ENCODE data around the gene RPRD1A.

The RPRD1A gene

DNA sequence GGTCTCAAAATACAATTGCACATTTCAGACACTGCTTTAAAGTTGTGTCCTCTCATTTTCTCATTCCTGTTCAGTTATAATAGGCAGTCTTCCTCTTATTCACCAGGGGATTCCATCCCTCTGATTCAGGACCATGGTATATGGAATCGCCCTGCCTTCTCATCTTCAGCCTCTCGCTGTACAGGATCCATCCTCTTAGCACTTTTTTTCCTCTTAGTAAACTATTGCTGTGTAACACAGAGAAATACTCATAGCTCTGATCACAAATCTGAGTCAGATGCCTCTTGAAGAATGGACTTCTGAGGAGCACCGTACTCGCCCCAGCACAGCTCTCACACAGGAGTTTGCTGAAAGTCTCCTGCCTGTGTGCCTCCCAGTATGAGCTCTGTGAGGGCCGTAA lies 83.5 kb downstream of the RPRD1A start:
- TF ChIP-seq, protein P1, sequence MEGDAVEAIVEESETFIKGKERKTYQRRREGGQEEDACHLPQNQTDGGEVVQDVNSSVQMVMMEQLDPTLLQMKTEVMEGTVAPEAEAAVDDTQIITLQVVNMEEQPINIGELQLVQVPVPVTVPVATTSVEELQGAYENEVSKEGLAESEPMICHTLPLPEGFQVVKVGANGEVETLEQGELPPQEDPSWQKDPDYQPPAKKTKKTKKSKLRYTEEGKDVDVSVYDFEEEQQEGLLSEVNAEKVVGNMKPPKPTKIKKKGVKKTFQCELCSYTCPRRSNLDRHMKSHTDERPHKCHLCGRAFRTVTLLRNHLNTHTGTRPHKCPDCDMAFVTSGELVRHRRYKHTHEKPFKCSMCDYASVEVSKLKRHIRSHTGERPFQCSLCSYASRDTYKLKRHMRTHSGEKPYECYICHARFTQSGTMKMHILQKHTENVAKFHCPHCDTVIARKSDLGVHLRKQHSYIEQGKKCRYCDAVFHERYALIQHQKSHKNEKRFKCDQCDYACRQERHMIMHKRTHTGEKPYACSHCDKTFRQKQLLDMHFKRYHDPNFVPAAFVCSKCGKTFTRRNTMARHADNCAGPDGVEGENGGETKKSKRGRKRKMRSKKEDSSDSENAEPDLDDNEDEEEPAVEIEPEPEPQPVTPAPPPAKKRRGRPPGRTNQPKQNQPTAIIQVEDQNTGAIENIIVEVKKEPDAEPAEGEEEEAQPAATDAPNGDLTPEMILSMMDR (conservative IDR thresholded peaks at IDR 0.05; ENCODE audit: low read length), result no peak
- peak; percentile 83 for DNase-seq (ENCODE audit: low read depth)

DNA sequence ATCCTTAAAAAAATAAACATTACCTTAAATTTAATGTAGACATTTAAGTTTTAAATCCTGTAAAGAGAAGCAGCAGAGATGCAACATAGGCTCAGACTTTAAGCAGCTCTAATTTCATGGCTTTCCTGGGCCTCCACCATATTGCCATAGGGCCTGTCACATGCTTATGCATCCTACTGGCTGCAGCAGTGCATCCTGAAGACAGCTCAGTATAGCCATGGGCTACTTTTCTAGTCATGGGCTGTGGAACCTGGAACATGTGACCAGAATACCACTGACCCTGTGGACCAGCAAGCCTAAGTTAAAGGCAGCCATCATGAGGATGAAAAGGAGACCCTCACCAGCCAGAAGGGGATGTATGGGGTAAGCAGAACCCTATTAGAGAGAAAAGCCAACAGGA lies 84.2 kb downstream of the RPRD1A start:
- H3K4me3 ChIP-seq (ENCODE audit: low read length), result no peak overlapping the region
- TF ChIP-seq, protein P1 (conservative IDR thresholded peaks at IDR 0.05; ENCODE audit: low read length), result no peak
- DNase-seq (ENCODE audit: low read depth), result no peak

More for the DNA sequence above, 83.5 kb downstream of the RPRD1A start:
- no peak overlapping the region for H3K4me3 ChIP-seq (ENCODE audit: low read length)

DNA sequence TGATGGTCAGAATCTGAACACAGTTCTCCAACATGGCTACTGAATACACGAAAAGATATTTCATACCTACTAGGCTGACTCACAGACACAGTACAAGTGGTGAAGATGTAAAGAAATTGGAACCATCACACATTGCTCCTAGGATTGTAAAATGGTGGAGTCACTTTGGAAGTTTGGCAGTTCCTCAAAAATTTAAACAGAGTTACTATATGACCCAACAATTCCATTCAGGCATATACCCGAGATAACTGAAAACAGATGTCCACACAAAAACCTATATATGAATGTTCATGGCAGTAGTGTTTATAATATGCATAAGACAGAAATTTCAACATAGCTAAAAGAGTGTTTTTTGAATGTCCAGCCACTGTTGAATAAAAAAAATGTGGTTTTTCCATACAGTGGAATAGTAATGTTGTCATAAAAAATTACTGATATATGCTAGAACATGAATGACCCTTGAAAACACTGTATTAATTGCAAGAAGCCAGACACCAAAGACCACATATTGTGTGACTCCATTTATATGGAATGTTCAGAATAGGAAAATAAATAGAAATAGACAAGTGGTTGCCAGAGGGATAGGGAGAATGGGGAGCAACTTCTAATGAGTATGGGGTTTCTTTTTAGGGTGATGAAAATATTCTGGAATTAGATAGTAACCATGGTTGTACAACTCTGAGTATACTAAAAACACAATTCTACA lies 84.8 kb downstream of the RPRD1A start:
- H3K4me3 ChIP-seq (ENCODE audit: low read length), result no peak overlapping the region
- DNase-seq (ENCODE audit: low read depth), result peak; percentile 82
- TF ChIP-seq, protein P1 (conservative IDR thresholded peaks at IDR 0.05; ENCODE audit: low read length), result no peak

DNA sequence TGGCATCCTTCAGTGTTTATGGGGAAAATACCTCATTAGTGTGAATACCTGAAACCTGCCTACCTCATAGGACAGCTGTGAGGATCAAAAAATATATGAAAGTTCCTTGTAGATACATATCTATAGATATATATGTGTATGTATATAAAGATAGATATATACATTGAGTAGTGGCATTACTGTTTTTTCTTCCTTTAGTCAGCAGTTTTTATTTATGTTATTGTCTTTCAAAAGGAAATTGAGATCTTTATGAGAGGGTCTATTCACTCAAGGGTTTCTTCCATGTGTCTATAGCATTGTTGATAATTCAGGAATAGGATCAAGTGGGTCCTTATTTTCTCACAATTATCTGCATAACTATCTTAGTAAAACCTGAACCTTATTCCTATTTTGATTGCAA lies 88.2 kb downstream of the RPRD1A start:
- TF ChIP-seq, protein P1 (conservative IDR thresholded peaks at IDR 0.05; ENCODE audit: low read length), result no peak
- no peak overlapping the region for H3K4me3 ChIP-seq (ENCODE audit: low read length)
- no peak for DNase-seq (ENCODE audit: low read depth)

DNA sequence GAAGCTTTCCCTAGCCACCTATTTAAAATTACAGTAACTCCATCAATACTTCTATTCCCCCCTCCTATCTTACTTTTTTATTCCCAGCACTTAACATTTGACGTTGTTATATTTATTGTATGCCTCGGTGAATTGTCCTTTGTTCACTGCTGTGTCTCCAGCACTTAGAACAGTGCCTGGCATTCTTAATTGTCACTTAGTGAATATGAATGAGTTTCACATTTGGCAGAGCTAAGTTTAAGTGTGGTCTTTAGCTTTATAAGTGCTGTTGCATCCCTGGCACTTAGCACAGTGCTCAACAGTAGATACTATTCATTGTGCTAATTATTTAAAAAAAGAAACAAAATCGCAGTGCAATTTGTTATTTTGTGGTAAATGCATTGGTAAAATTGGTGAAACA lies 93.2 kb downstream of the RPRD1A start:
- no peak overlapping the region for H3K4me3 ChIP-seq (ENCODE audit: low read length)
- DNase-seq (ENCODE audit: low read depth), result no peak
- TF ChIP-seq, protein P1 (conservative IDR thresholded peaks at IDR 0.05; ENCODE audit: low read length), result no peak

DNA sequence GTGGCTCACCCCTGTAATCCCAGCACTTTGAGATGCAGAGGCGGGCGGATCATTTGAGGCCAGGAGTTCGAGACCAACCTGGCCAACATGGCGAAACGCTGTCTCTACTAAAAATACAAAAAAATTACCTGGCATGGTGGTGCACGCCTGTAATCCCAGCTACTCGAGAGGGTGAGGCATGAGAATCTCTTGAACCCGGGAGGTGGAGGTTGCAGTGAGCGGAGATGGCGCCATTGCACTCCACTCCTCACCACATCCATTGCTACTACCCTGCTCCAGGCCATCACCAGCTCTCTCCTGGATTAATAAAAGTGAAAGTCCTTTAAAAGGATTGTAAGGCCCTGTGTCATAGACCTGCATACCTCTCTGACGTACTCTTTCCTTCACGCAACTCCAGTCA lies 93.7 kb downstream of the RPRD1A start:
- TF ChIP-seq, protein P1 (conservative IDR thresholded peaks at IDR 0.05; ENCODE audit: low read length), result no peak
- peak overlapping the region; percentile 96 for H3K4me3 ChIP-seq (ENCODE audit: low read length)
- DNase-seq (ENCODE audit: low read depth), result no peak

DNA sequence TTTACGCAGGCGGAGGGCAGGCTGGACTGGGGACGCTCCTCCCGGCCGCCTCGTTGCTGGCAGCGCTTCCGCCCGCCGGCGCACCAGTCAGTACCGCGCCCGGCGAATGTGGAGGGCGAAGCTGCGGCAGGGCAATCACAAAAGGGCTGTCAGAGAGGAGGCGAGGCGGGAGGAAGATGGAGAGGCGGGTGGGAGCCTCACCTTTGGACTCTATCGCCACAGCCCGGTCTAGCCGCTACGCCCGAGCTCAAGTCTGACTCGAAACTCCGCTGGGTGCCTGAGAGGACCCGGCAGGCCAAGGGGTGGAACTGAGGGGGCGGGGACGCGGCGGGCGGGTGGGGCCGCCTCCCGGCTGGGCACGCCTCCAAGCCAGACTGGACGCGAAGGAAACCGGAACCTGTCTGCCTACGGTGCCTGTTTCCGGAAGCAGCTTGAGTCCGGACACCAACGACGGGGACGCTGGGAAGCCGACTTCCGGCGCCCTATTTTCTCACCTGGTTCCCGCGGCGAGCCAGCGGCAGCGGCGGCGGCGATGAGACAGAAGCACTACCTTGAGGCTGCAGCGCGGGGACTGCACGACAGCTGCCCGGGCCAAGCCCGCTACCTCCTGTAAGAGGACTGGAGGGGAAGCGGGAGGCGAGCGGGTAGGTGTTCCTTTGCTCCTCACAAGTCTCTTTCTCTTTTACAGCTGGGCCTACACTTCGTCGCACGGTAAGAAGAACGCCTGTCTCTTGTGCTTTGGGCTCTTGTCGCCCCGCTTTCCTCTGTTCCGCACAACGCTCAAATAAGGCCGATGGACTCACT lies 95.0 kb downstream of the RPRD1A start, which contains the start of gene RMP24:
TSS of gene RMP24 (plus strand) at position 483 of the 804 bp plus-strand sequence.
- DNase-seq (ENCODE audit: low read depth), result peak; percentile 93
- TF ChIP-seq, protein P1 (conservative IDR thresholded peaks at IDR 0.05; ENCODE audit: low read length), result no peak
- H3K4me3 ChIP-seq (ENCODE audit: low read length), result peak within 1 kb of the TSS; percentile 96
